KOPT-K1 (cell line): ENCODE results near the gene CNP.

Experiments used
- H3K27ac ChIP-seq: fragments of 200-600 bp; sonication (generic); 2 replicates; pipeline ENCODE4 v1.5.1; 2016; ENCODE audit warnings: antibody characterized with exemption, mild to moderate bottlenecking, low read depth, low read length; ENCODE audit not compliant: poor library complexity, severe bottlenecking
- H3K36me3 ChIP-seq: fragments of 200-600 bp; sonication (generic); 2 replicates; pipeline ENCODE4 v1.5.1; 2017; ENCODE audit warnings: antibody characterized with exemption, mild to moderate bottlenecking, low read length, moderate library complexity; ENCODE audit not compliant: insufficient read depth
- H3K9me3 ChIP-seq: fragments of 200-600 bp; sonication (generic); 2 replicates; pipeline ENCODE4 v1.5.1; 2017; ENCODE audit warnings: antibody characterized with exemption, low read length, mild to moderate bottlenecking; ENCODE audit not compliant: insufficient read depth, poor library complexity, severe bottlenecking

The CNP gene

DNA sequence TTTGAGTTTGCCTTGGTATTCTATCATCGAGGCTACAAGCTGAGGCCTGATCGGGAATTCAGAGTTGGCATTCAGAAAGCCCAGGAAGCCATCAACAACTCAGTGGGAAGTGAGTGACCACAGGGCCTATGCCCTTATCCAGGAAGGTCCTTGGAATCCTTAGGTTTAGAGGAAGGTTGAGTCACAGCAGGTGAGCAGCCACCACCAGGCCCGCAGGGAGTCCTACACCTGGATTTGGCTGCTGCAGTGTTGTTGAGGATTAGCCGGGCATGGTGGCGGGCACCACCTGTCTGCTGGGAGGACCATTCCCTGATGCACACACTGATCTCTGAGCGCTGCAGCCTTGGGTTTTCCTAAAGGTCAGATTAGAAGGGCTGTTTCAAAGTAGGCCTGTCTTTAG, 31.0 kb upstream of the CNP start:
- Histone ChIP-seq H3K9me3 (no peaks in the 10 kb centered on the region), H3K27ac (no peak overlapping the region), H3K36me3 (no peaks in the 10 kb centered on the region)

DNA sequence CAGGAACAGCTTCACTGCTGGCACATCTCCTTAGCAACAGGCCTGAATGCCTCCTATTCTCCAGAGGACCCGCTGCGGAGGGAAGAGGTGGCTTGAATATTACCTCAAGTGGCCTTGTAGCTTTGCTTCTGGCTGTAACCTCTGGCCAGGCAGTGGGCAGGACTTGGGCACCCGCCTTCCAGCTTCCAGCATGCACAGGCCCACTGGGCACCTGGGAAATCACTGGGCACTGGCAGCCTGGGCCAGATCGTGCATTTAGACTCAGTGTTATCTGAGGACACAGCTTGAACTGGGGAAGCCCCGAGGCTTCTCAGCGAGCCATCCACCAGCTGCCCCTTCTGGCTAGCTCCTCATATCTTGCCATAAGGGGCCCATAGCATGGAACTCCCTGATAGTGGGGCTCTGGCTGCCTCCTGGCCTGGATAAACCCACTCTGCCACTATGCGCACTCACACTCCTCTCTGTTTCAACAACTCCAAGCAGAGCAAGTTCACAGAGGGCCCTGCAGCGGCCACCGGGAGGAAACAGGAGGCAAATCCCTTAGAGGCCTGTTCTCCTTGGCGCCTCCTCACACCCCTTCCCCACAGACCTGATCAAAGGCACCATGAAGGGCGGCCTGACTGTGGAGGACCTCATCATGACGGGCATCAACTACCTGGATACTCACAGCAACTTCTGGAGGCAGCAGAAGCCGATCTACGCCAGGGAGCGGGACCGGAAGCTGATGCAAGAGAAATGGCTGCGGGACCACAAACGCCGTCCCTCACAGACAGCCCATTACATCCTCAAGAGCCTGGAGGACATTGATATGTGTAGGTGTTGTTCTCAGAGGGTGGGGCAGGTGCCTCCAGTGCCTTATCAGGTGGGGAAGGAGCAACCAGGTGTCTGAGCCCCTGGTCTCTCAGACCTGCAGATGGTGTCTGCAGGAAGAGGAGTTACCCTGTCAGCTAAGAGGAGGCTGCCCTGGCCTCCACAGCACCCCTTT, 28.3 kb upstream of the CNP start:
- Histone ChIP-seq H3K9me3 (no peaks in the 10 kb centered on the region), H3K36me3 (no peaks in the 10 kb centered on the region), H3K27ac (no peak overlapping the region)

DNA sequence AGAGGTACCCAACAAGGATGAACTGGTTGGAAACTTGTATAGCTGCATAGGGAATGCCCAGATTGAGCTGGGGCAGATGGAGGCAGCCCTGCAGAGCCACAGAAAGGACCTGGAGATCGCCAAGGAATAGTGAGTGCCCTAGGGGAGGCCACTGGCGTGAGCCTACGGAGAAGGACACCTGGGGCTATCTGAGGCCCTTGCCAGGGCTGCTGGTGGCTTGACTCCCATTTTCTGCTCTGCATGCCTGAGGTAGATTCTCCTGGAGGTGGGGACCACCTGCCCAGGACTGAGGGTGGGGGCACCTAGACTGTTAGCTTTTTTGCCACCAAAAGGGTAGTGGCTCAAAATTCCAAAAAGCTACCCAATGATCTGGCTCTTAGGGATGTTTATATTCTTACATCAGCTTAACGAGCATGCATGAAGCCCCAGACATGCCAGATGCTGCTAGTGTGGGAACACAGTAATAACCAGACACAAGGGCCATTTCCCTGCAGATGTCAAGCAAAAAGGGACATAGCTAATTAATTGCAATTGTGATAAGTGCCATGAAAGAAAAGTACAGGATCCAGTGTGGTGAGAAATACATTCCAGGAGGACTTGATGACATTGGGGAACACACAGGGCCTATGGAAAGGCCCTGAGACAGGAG, 27.4 kb upstream of the CNP start:
- H3K9me3 ChIP-seq = no peaks in the 10 kb centered on the region
- H3K36me3 ChIP-seq = no peaks in the 10 kb centered on the region
- no peak overlapping the region for H3K27ac ChIP-seq

DNA sequence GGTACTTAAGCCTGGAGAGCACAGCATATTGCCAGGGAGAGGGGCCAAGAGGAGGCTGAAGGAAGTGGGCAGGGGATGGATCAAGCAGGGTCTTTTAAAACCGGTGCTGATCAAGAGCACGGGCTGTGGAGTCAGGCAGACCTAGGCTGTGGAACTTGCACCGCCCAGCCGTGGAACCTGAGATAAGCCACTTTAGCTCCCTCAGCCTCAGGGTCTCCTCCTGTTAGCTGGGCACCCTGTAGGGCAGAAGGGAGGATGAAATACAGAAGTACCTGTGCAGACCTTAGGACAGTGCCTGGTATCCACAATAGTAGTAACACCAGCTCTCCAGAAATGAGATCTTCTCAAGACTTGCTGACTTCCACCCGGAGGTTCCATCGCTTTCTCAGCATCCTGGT, 26.9 kb upstream of the CNP start:
- no peaks in the 10 kb centered on the region for H3K36me3 ChIP-seq
- H3K9me3 ChIP-seq = no peaks in the 10 kb centered on the region
- no peak overlapping the region for H3K27ac ChIP-seq

DNA sequence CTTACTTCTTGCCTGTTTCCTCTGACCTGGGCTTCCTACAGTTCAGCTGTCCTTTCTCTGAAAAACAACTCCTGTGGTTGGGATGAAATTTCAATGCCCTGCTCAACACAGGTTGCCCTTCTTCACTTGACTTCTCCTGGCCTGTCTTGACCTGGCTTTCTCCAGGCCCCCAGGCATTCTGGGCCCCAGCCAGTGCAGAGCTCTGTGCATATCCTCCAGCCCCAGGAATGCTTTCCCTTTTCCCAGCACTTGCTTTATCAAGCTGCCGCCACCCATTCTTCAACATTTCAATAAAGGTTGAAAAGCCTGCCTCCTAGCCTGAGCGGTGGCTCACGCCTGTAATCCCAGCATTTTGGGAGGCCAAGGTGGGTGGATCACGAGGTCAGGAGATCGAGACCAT, 25.4 kb upstream of the CNP start:
- no peaks in the 10 kb centered on the region for H3K36me3 ChIP-seq
- no peaks in the 10 kb centered on the region for H3K9me3 ChIP-seq
- H3K27ac ChIP-seq = no peak overlapping the region

DNA sequence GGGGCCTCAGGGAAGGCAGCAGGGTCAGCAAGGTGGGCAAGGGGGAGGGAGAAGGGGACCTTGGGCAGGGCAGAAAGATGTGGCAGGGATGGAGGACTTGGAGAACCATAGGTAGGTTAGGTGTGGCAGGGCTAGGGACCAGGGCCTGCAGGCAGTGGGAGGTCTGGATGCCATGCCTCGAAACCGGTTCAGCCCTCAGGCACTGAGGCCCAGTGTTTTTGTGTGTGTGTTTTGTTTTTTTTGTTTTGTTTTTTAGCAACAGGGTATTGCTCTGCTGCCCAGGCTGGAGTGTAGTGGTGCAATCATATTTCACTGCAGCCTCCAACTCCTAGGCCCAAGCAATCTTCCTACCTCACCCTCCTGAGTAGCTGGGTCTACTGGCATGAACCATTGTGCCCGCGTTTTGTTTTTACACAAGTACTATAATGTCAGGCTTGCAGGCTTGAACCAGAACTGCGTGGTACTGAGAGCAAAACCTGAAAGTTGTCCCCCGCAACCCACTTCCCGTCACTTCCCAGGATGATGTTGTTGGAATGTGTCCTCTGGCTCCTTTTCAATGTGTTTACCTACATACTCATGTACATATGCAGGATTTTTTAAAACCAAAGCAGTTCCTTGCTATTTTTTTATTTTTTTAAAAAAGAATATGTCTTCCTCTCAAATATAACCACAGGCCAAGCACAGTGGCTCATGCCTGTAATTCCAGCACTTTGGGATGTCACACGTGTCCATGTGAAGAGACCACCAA, 23.8 kb upstream of the CNP start:
- Histone ChIP-seq H3K9me3 (no peaks in the 10 kb centered on the region), H3K27ac (no peak overlapping the region)

DNA sequence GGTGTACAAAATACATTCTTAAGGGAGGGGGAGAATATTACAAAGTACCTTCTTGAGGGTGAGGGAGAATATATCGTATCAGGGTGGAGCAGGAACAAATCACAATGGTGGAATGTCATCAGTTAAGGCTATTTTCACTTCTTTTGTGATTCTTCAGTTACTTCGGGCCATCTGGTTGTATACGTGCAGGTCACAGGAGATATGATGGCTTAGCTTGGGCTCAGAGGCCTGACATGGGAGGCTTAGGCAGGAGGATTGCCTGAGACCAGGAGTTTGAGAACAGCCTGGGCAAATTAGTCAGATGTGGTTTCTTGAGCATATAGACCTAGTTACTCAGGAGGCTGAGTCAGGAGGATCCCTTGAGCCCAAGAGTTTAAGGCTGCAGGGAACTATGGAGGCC, 23.1 kb upstream of the CNP start:
- no peak overlapping the region for H3K27ac ChIP-seq
- H3K9me3 ChIP-seq = no peaks in the 10 kb centered on the region
- no peaks in the 10 kb centered on the region for H3K36me3 ChIP-seq

More for the DNA sequence above, 23.8 kb upstream of the CNP start:
- no peaks in the 10 kb centered on the region for H3K36me3 ChIP-seq

DNA sequence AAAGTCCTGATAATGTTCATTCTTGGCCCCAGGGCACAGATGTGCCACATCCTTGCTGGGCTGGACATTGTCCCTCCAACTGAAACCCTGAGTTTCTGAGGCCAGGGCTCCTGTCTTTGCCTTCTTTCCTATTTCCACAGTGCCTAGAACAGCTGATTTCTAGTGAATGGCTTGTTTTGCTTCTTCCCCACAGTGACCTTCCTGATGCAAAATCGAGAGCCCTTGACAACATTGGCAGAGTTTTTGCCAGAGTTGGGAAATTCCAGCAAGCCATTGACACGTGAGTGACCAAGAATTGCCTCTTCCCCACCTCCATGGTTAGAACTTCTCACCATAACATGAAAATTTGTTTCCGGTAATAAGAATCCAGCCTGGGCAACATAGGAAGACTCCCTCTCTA, 21.7 kb upstream of the CNP start:
- Histone ChIP-seq H3K36me3 (no peaks in the 10 kb centered on the region), H3K9me3 (no peaks in the 10 kb centered on the region), H3K27ac (no peak overlapping the region)

DNA sequence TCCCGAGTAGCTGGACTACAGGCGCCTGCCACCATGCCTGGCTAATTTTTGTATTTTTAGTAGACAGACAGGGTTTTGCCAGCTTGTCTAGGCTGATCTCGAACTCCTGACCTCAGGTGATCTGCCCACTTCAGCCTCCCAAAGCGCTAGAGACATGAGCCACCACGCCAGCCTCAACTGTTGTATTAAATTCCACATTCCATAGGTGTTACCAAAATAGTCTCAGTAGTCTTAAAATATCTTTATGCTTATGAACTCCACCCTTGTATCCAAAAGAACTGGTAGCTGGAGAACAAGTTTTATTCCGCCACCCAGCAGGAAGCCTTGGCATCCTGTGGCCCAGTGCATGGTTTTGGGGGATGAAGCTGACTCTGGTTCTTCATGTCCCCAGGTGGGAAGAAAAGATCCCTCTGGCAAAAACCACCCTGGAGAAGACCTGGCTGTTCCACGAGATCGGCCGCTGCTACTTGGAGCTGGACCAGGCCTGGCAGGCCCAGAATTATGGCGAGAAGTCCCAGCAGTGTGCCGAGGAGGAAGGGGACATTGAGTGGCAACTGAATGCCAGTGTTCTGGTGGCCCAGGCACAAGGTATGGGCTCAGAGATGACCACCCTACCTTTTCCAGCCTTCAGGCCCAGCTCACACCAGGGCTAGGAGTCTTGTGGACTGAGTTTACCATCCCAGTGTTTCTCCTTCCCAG, 17.7 kb upstream of the CNP start:
- Histone ChIP-seq H3K36me3 (no peaks in the 10 kb centered on the region), H3K27ac (no peak overlapping the region), H3K9me3 (no peaks in the 10 kb centered on the region)

DNA sequence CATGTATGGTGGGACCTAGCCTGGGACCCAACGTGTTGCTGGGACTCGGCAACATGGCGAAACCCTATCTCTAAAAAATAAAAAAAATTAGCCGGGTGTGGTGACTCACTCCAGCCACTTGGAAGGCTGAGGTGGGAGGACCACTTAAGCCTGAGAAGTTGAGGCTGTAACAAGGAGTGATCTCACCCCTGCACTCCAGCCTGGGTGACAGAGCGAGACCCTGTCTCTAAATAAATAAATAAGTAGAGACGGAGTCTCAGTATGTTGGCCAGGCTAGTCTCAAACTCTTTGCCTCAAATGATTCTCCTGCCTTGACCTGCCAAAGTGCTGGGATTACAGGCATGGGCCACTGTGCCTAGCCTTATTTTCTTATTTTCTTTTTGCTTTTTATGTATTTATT, 10.1 kb upstream of the CNP start:
- Histone ChIP-seq H3K36me3 (no peaks in the 10 kb centered on the region), H3K27ac (no peak overlapping the region), H3K9me3 (no peaks in the 10 kb centered on the region)

DNA sequence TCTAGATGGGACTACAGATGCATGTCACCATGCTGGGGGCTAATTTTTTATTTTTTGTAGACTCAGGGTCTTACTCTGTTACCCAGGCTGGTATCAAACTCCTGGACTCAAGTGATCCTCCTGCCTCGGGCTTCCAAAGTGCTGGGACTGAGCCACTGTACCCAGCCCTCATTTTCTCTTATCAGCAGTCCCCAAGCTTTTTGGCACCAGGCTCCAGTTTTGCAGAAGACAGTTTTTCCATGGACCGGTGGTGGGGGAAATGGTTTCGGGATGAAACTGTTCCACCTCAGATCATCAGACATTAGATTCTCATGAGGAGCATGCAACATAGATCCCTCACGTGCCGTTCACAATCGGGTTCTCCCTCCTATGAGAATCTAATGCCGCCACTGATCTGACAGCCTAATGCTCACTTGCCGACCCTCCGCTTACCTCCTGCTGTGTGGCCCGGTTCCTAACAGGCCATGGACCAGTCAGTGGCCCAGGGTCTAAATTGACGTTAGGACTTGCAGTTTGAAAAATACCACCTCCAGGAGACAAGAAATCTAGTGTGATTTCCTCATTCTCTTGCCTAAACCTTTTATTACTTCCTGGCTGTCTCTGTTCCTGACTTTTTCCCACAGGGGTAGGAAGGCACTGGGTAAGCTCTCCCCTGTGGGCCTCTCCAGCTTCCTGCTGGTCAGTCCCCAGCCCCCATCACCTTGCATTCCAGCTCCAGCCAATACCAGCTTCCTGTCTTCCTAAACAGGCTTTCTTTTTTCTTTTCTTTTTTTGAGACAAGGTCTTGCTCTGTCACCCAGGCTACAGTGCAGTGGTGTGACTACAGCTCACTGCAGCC, 9.3 kb upstream of the CNP start:
- Histone ChIP-seq H3K9me3 (no peaks in the 10 kb centered on the region), H3K36me3 (no peaks in the 10 kb centered on the region), H3K27ac (no peak overlapping the region)

DNA sequence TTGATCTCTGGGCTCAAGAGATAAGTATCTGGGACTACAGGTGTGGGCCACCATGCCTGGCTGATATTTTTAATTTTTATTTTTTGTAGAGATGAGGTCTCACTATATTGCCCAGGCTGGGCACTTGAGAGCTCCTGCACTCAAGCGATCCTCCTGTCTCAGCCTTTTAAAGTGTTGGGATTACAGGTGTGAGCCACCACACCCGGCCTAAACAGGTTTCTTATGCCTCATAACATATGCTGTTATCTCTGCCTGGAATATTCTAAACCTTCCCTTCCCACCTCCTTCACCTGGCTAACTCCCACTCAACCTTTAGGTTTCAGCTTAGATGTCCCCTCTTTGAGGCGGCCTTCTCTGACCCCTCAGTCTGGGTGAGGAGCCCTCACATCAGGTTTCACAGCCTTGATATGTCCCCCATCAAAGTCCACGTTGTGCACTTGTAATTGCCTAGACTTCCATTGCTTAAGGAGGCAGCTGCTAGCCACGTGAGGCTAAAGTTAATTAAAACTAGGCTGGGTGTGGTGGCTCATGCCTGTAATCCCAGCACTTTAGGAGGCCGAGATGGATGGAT, 8.6 kb upstream of the CNP start:
- Histone ChIP-seq H3K27ac (no peak overlapping the region), H3K9me3 (no peaks in the 10 kb centered on the region), H3K36me3 (no peaks in the 10 kb centered on the region)

DNA sequence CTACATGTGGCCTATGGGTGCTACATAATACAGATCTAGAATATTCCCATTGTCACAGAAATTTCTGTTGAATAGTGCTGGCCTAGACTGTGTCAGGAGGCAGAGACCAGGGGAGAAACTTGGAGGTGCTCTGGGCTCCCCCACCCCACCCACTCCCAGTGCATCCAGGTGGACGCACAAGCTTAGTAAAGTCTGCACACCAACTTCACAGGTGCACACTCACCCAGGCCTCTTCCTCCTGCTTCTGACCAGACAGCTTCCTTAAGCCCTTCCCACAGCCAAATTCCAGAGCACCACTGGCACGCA, 7.6 kb upstream of the CNP start:
- no peaks in the 10 kb centered on the region for H3K36me3 ChIP-seq
- H3K27ac ChIP-seq = no peak overlapping the region
- no peaks in the 10 kb centered on the region for H3K9me3 ChIP-seq
